Neural cell (in vitro differentiated cells): ENCODE measurements around the gene TRMO. TPM values are rescaled to one million over a fixed set of nuclear protein-coding genes. Genes with fewer than 3 reads are reported as not detected.

Source experiments
- polyA plus RNA-seq: library from polyadenylated mRNA; depleted of rRNA; stranded (reverse); fragments of >200 nt; gene quantifications from 2 replicates; pipeline ENCODE4 v1.2.3, GENCODE V29; 2014
- small RNA-seq, 3 experiments: library from RNA; depleted of rRNA; stranded (forward); fragments of <200 nt; gene quantifications; one replicate each; pipeline ENCODE3, GENCODE V24; 2012

The TRMO gene
- polyA plus RNA-seq, 1 donor from 2014 or later: 15.4 TPM

Small RNA genes lying within 50 kb of the gene (small RNA-seq; reads per million reads assigned to genes)
- gene RF00019: 0 to 1.2 (median 0) reads per million in 3 experiments

Other genes with a start within 250 kb of the TRMO start
- 32.3 and 34.5 TPM in 2 replicates for gene XPA, start 225.2 kb downstream of the TRMO start, polyA plus RNA-seq
- gene FOXE1, start 69.3 kb downstream of the TRMO start, polyA plus RNA-seq: 0.14 TPM in 1 of 2 replicates, not detected in the other
- gene HEMGN, start 15.7 kb upstream of the TRMO start, polyA plus RNA-seq: not detected in 2 replicates
- gene ANP32B, start 60.8 kb upstream of the TRMO start, polyA plus RNA-seq: 3.7 and 4.1 TPM in 2 replicates
- gene NANS, start 134.2 kb upstream of the TRMO start, polyA plus RNA-seq: 13.6 and 16.9 TPM in 2 replicates
- gene TRIM14, start 196.7 kb upstream of the TRMO start, polyA plus RNA-seq: not detected in 2 replicates